Amniotic stem cell (primary cell): Measurements from ENCODE around the gene C16orf89.
"Not testable (repeated sequence)": the region's sequence is repeated elsewhere in the genome, so short reads cannot be mapped to it uniquely, and the experiment has no call there.

ENCODE experiments used
- DNase-seq: peaks from one replicate; lab custom pipeline; 2025; lab: John Stamatoyannopoulos, UW

The C16orf89 gene

GRCh38 chr16:5065813-5066212, at the start of gene C16orf89:
TSS of gene C16orf89 (minus strand) at chr16:5065956. CDS start at chr16:5065908, 48 bp downstream.
- no peak for DNase-seq

- not testable (repeated sequence) for DNase-seq
Measured at GRCh38 chr16:5110933-5111332, 45.2 kb upstream of the C16orf89 start.

GRCh38 chr16:5108505-5109158, 42.9 kb upstream of the C16orf89 start:
- no peak for DNase-seq

- not testable (repeated sequence) for DNase-seq
Measured at GRCh38 chr16:5105039-5105438, 39.3 kb upstream of the C16orf89 start.

- not testable (repeated sequence) for DNase-seq
Measured at GRCh38 chr16:5103296-5104032, 37.7 kb upstream of the C16orf89 start.

- not testable (repeated sequence) for DNase-seq
Measured at GRCh38 chr16:5099174-5099573, 33.4 kb upstream of the C16orf89 start.

- not testable (repeated sequence) for DNase-seq
Measured at GRCh38 chr16:5098221-5099159, 32.7 kb upstream of the C16orf89 start.

- peak; percentile 100 for DNase-seq
Measured at GRCh38 chr16:5097470-5098220, 31.9 kb upstream of the C16orf89 start, which contains the start of gene EEF2KMT. TSS of gene EEF2KMT (minus strand) at chr16:5097795. CDS start at chr16:5097739, 56 bp downstream.

- not testable (repeated sequence) for DNase-seq
Measured at GRCh38 chr16:5097061-5097469, 31.3 kb upstream of the C16orf89 start.

- DNase-seq = not testable (repeated sequence)
Measured at GRCh38 chr16:5096437-5097060, 30.8 kb upstream of the C16orf89 start.

GRCh38 chr16:5095145-5095830, 29.5 kb upstream of the C16orf89 start:
- not testable (repeated sequence) for DNase-seq

GRCh38 chr16:5093746-5094145, 28.0 kb upstream of the C16orf89 start:
- not testable (repeated sequence) for DNase-seq

- DNase-seq = not testable (repeated sequence)
Measured at GRCh38 chr16:5093081-5093480, 27.3 kb upstream of the C16orf89 start.

GRCh38 chr16:5090592-5090991, 24.8 kb upstream of the C16orf89 start:
- not testable (repeated sequence) for DNase-seq

GRCh38 chr16:5089911-5090555, 24.3 kb upstream of the C16orf89 start:
- not testable (repeated sequence) for DNase-seq

GRCh38 chr16:5088936-5089335, 23.2 kb upstream of the C16orf89 start:
- not testable (repeated sequence) for DNase-seq

- not testable (repeated sequence) for DNase-seq
Measured at GRCh38 chr16:5088086-5088790, 22.5 kb upstream of the C16orf89 start.

GRCh38 chr16:5085716-5086115, 20.0 kb upstream of the C16orf89 start:
- not testable (repeated sequence) for DNase-seq

- DNase-seq = not testable (repeated sequence)
Measured at GRCh38 chr16:5084802-5085201, 19.0 kb upstream of the C16orf89 start.
